Naive thymus-derived CD4-positive, alpha-beta T cell (primary cell): ENCODE measurements around the gene CLDN1. TPM values are rescaled to one million over a fixed set of nuclear protein-coding genes. Genes with fewer than 3 reads are reported as not detected.

Experiments used
- ATAC-seq: fragments of 150-1000 bp; cut with Tn5 transposase; 2 replicates; pipeline ENCODE4 v1.10.0; 2021; ENCODE audit warnings: mild to moderate bottlenecking, moderate library complexity
- CTCF ChIA-PET: fragments of 350-600 bp; sonication (Branson Sonifier 250); formaldehyde crosslinking; loops from one replicate; lab custom pipeline; 2021; ENCODE audit warnings: antibody characterized with exemption; lab: Charles Lee
- POLR2A ChIA-PET: fragments of 350-600 bp; sonication (Branson Sonifier 250); formaldehyde crosslinking; loops from one replicate; lab custom pipeline; 2021; ENCODE audit warnings: antibody characterized with exemption, inconsistent platforms; lab: Charles Lee
- DNase-seq, 9 donors: peaks; one replicate each; pipeline versions ENCODE4 v3.0.0 to v3.0.0-alpha.2; 2020 to 2022; ENCODE audit warnings: mixed read lengths in 1 of 9
- H3K27ac ChIP-seq: one replicate; pipeline ENCODE4 v1.7.0; 2013; ENCODE audit warnings: mild to moderate bottlenecking, low read depth, low read length, moderate library complexity
- H3K27me3 ChIP-seq, 2 donors: one replicate each; pipeline ENCODE4 v1.7.0; 2013; ENCODE audit warnings: low read length in 2 of 2, mild to moderate bottlenecking in 2 of 2, moderate library complexity in 2 of 2; ENCODE audit not compliant: control insufficient read depth in 2 of 2, insufficient read depth in 2 of 2
- H3K36me3 ChIP-seq, 3 experiments: 1 replicate in 2 of 3; 2 replicates in 1 of 3; pipeline ENCODE4 v1.7.0; 2013; ENCODE audit warnings: low read length in 3 of 3, mild to moderate bottlenecking in 3 of 3, moderate library complexity in 1 of 3; ENCODE audit not compliant: insufficient read depth in 3 of 3, control insufficient read depth in 2 of 3
- H3K4me1 ChIP-seq, 2 donors: one replicate each; pipeline ENCODE4 v1.7.0; 2013; ENCODE audit warnings: low read length in 2 of 2, mild to moderate bottlenecking in 2 of 2, moderate library complexity in 1 of 2; ENCODE audit not compliant: control insufficient read depth in 2 of 2, insufficient read depth in 2 of 2
- H3K4me3 ChIP-seq: 2 replicates; pipeline ENCODE4 v1.7.0; 2013; ENCODE audit warnings: mild to moderate bottlenecking, low read length
- H3K9me3 ChIP-seq, 3 experiments: 1 replicate in 2 of 3; 2 replicates in 1 of 3; pipeline ENCODE4 v1.7.0; 2013; ENCODE audit warnings: low read length in 3 of 3; ENCODE audit not compliant: control insufficient read depth in 2 of 3
- H3K27ac Mint-ChIP-seq, 9 donors: one replicate each; pipeline ENCODE4 v1.8.0; 2020 to 2022; ENCODE audit warnings: mixed read lengths in 9 of 9, mild to moderate bottlenecking in 8 of 9, moderate library complexity in 5 of 9, inconsistent platforms in 2 of 9
- H3K27me3 Mint-ChIP-seq, 5 donors: one replicate each; pipeline ENCODE4 v1.8.0; 2021 to 2022; ENCODE audit warnings: mixed read lengths in 5 of 5, mild to moderate bottlenecking in 1 of 5
- H3K36me3 Mint-ChIP-seq, 5 donors: one replicate each; pipeline ENCODE4 v1.8.0; 2020 to 2022; ENCODE audit warnings: mixed read lengths in 5 of 5, mild to moderate bottlenecking in 3 of 5, inconsistent platforms in 1 of 5
- H3K4me1 Mint-ChIP-seq, 7 donors: one replicate each; pipeline ENCODE4 v1.8.0; 2020 to 2022; ENCODE audit warnings: mixed read lengths in 7 of 7, mild to moderate bottlenecking in 3 of 7, inconsistent platforms in 1 of 7
- H3K4me3 Mint-ChIP-seq, 10 donors: one replicate each; pipeline ENCODE4 v1.8.0; 2020 to 2022; ENCODE audit warnings: mild to moderate bottlenecking in 10 of 10, mixed read lengths in 10 of 10, moderate library complexity in 6 of 10, inconsistent platforms in 2 of 10
- H3K9me3 Mint-ChIP-seq, 11 donors: one replicate each; pipeline ENCODE4 v1.8.0; 2020 to 2022; ENCODE audit warnings: mixed read lengths in 11 of 11, mild to moderate bottlenecking in 4 of 11, inconsistent platforms in 1 of 11, moderate library complexity in 1 of 11
- intact Hi-C, 2 donors: fragments of 100-400 bp; cut with micrococcal nuclease; formaldehyde crosslinking; loops; one replicate each; pipeline ENCODE4 v1.15.1; 2023
- polyA plus RNA-seq, 2 donors: library from polyadenylated mRNA; unstranded; fragments of 300-500 nt; fragmentation: Illumina TruSeq; gene quantifications; one replicate each; pipeline ENCODE4 v1.2.3, GENCODE V29; 2021
- total RNA-seq, 6 experiments: library from RNA in 5 of 6; stranded (reverse) in 5 of 6; gene quantifications; 1 replicate in 5 of 6; 2 replicates in 1 of 6; pipeline ENCODE4 v1.2.3 and lab custom pipeline; 2021 to 2026

Gene CLDN1
- total and polyA plus RNA-seq, 7 experiments from 2014 or later: 0.08 to 0.32 (median 0.22) TPM; not detected in 4

DNA sequence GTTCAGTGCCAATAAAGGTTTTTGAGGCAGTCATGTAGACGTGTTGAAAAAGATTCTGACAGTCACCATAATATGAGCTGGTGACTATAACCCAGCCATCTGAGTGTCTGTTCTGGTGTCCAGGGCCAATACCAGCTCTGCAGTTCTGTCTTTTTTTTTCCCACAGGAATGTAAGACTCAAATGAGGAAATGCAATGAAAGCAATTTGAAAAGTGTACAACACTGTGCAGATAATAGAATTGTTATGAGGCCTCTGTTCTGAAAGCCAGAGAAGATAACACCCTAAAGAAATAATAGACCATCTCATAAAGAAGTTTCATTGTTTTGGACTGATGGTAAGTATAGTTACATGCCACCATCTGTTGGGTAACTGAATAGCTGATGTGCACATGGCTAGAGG is 57.1 kb downstream of the CLDN1 start:
- Histone ChIP-seq H3K9me3 (no peaks in the 10 kb centered on the region), H3K27ac (no peak overlapping the region), H3K4me1 (no peaks in the 10 kb centered on the region), H3K4me3 (no peak overlapping the region), H3K36me3 (no peaks in the 10 kb centered on the region), H3K27me3 (no peaks in the 10 kb centered on the region)
- H3K27ac Mint-ChIP-seq: no peak overlapping the region
- ChIA-PET POLR2A (no interaction called here), CTCF (no interaction called here)
- no peak for ATAC-seq
- peaks cover 0 to 5% (median 0%) of the 10 kb centered on the region in 7 donors for H3K4me1 Mint-ChIP-seq
- H3K36me3 Mint-ChIP-seq: no peaks in the 10 kb centered on the region
- DNase-seq: no peak
- no peak overlapping the region for H3K4me3 Mint-ChIP-seq
- H3K27me3 Mint-ChIP-seq: no peaks in the 10 kb centered on the region
- intact Hi-C loops: no loop called here
- peaks cover 0 to 4% (median 0%) of the 10 kb centered on the region in 11 donors for H3K9me3 Mint-ChIP-seq

DNA sequence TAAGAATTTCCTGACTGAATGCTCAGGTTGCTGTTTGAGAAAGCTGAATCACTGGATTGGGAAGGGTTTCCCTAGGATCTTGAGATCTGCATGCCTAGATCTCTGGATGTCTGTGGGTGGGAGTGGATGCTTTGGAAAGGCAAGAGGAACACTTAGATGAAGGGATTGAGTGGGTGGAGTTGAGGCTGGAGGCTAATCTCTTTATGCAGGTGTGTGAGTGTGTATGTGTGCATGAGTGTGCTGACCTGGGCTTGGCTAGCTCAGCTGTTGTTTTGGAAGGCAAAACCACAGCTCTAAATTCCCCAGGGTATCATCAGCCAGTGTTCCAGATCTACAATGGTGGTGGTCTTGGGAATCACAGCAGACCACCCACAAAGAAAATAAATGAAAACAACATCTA is 60.5 kb downstream of the CLDN1 start:
- DNase-seq (no peak), ATAC-seq (no peak)
- CTCF ChIA-PET: interaction anchor here (0.6 kb wide), 1 partner anchor 304 kb away, joined by 3 read pairs; no protein-coding TSS in a partner anchor
- peaks cover 0 to 5% (median 0%) of the 10 kb centered on the region in 7 donors for H3K4me1 Mint-ChIP-seq
- H3K4me3 ChIP-seq: no peak overlapping the region
- H3K27me3 Mint-ChIP-seq: no peaks in the 10 kb centered on the region
- H3K27ac ChIP-seq: no peak overlapping the region
- no peaks in the 10 kb centered on the region for H3K27me3 ChIP-seq
- POLR2A ChIA-PET: no interaction called here
- no peaks in the 10 kb centered on the region for H3K4me1 ChIP-seq
- no peaks in the 10 kb centered on the region for H3K9me3 ChIP-seq
- H3K36me3 ChIP-seq: no peaks in the 10 kb centered on the region
- H3K9me3 Mint-ChIP-seq: no peaks in the 10 kb centered on the region
- H3K27ac Mint-ChIP-seq: no peak overlapping the region
- H3K4me3 Mint-ChIP-seq: no peak overlapping the region
- no peaks in the 10 kb centered on the region for H3K36me3 Mint-ChIP-seq
- intact Hi-C loops: no loop called here

DNA sequence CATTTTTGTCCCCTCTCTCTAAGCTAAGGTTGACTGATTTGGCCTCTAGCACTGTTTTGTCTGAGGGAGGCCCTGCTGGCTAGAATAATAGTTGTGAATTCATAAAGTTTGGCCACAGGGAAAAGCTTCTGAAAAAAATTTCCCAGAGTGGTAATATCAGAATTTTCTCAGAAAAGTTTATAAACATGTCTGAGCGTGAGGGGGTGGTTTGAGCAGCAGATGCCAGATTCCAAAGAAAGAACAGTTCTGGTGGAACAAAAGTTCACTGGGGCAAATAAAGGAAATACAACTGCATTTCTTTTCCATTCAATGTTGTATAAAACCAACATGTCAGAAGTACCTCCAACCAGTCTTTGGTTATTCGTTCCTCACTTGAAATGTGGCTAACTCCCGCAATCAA is 61.2 kb downstream of the CLDN1 start:
- H3K27ac Mint-ChIP-seq: no peak overlapping the region
- Histone ChIP-seq H3K27ac (no peak overlapping the region), H3K9me3 (no peaks in the 10 kb centered on the region), H3K4me3 (no peak overlapping the region), H3K4me1 (no peaks in the 10 kb centered on the region), H3K36me3 (no peaks in the 10 kb centered on the region), H3K27me3 (no peaks in the 10 kb centered on the region)
- peaks cover 0 to 5% (median 0%) of the 10 kb centered on the region in 7 donors for H3K4me1 Mint-ChIP-seq
- no peak overlapping the region for H3K4me3 Mint-ChIP-seq
- ATAC-seq (no peak), DNase-seq (no peak)
- no peaks in the 10 kb centered on the region for H3K36me3 Mint-ChIP-seq
- CTCF ChIA-PET: no interaction called here
- POLR2A ChIA-PET: no interaction called here
- no peaks in the 10 kb centered on the region for H3K27me3 Mint-ChIP-seq
- H3K9me3 Mint-ChIP-seq: no peaks in the 10 kb centered on the region
- intact Hi-C loops: no loop called here

DNA sequence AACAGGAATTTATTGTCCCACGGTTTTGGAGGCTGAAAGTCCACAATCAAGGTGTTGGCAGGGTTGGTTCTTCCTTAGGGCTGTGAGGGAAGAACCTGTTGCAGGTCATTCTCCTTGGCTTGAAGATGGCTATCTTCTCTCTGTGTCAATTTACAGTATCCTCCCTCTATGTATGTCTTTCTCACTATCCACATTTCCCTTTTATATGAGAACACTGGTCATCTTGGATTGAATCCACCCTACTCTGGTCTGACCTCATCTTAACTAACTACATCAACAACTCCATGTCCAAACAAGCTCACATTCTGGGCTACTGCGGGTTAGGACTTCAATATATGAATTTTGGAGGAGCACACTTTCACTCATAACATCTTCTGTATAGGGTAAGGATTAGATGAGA is 61.9 kb downstream of the CLDN1 start:
- H3K36me3 Mint-ChIP-seq: no peaks in the 10 kb centered on the region
- no peaks in the 10 kb centered on the region for H3K36me3 ChIP-seq
- CTCF ChIA-PET: no interaction called here

DNA sequence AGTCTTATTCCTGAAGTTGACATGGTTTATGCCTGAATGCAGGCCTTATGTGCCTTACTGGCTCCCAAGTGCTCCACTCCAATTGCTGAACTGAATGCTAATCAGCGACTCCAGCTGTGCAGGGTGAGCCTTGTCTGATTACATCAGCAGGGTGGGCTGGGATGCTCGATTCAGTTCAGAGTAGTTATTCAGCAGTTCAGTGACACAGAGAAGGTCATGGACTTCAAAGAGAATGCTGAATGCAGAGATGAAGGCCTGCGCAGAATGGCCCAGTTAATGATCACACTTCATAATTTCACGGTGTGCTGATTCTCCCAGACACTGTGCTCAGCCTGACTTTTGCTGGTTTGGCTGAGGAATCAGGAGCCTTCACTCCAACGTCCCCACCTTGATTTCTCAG is 63.6 kb downstream of the CLDN1 start:
- H3K36me3 Mint-ChIP-seq: no peaks in the 10 kb centered on the region
- H3K4me1 Mint-ChIP-seq: peaks cover 0 to 5% (median 0%) of the 10 kb centered on the region in 7 donors
- ChIA-PET POLR2A (no interaction called here), CTCF (no interaction called here)
- no peak overlapping the region for H3K27ac Mint-ChIP-seq
- Histone ChIP-seq H3K4me3 (no peak overlapping the region), H3K36me3 (no peaks in the 10 kb centered on the region), H3K4me1 (no peaks in the 10 kb centered on the region), H3K9me3 (no peaks in the 10 kb centered on the region), H3K27me3 (no peaks in the 10 kb centered on the region), H3K27ac (no peak overlapping the region)
- H3K9me3 Mint-ChIP-seq: no peaks in the 10 kb centered on the region
- no peaks in the 10 kb centered on the region for H3K27me3 Mint-ChIP-seq
- intact Hi-C loops: no loop called here
- DNase-seq (no peak), ATAC-seq (no peak)
- H3K4me3 Mint-ChIP-seq: no peak overlapping the region

More for the DNA sequence above, 61.9 kb downstream of the CLDN1 start:
- Histone ChIP-seq H3K27ac (no peak overlapping the region), H3K9me3 (no peaks in the 10 kb centered on the region), H3K4me1 (no peaks in the 10 kb centered on the region), H3K27me3 (no peaks in the 10 kb centered on the region), H3K4me3 (no peak overlapping the region)
- no peak for ATAC-seq
- H3K4me3 Mint-ChIP-seq: no peak overlapping the region
- no peak overlapping the region for H3K27ac Mint-ChIP-seq
- no peaks in the 10 kb centered on the region for H3K27me3 Mint-ChIP-seq
- intact Hi-C loops: no loop called here
- no peak for DNase-seq
- no peaks in the 10 kb centered on the region for H3K9me3 Mint-ChIP-seq
- POLR2A ChIA-PET: no interaction called here
- peaks cover 0 to 5% (median 0%) of the 10 kb centered on the region in 7 donors for H3K4me1 Mint-ChIP-seq

Other genes with a start within 250 kb of the CLDN1 start
- gene P3H2, start 201.5 kb downstream of the CLDN1 start, total RNA-seq: 1 to 10 TPM in 1 of 5 experiments, under 1 TPM in 1, not detected in 3; 0.48 to 1.8 TPM
- not detected for gene P3H2, start 201.5 kb downstream of the CLDN1 start, polyA plus RNA-seq
- gene CLDN16, start 65.7 kb upstream of the CLDN1 start, total RNA-seq: not detected
- gene CLDN16, start 65.7 kb upstream of the CLDN1 start, polyA plus RNA-seq: not detected
- not detected for gene TMEM207, start 127.5 kb upstream of the CLDN1 start, total RNA-seq
- not detected for gene TMEM207, start 127.5 kb upstream of the CLDN1 start, polyA plus RNA-seq
- gene IL1RAP, start 191.6 kb upstream of the CLDN1 start, total RNA-seq: 10 to 100 TPM; 12.0 to 29.0 (median 14.8) TPM
- gene IL1RAP, start 191.6 kb upstream of the CLDN1 start, polyA plus RNA-seq: 1 to 10 TPM; 5.9 to 6.6 TPM